Mucosa of rectum (tissue), 2 donors: ENCODE results near the gene P2RX7.
A peak's percentile ranks its signal among the peaks of the same experiment; 100 is the strongest.

Source experiments
- H3K27ac ChIP-seq, 2 donors: one replicate each; pipeline ENCODE4 v1.7.0; 2013; ENCODE audit warnings: inconsistent platforms in 2 of 2, low read depth in 2 of 2, low read length in 2 of 2
- H3K27me3 ChIP-seq, 2 donors: one replicate each; pipeline ENCODE4 v1.7.0; 2013; ENCODE audit warnings: low read length in 2 of 2; ENCODE audit not compliant: control insufficient read depth in 2 of 2, insufficient read depth in 2 of 2
- H3K36me3 ChIP-seq, 2 donors: one replicate each; pipeline ENCODE4 v1.7.0; 2013; ENCODE audit warnings: low read length in 2 of 2; ENCODE audit not compliant: control insufficient read depth in 2 of 2, insufficient read depth in 2 of 2
- H3K4me1 ChIP-seq, 2 donors: one replicate each; pipeline ENCODE4 v1.7.0; 2013; ENCODE audit warnings: low read length in 2 of 2, mild to moderate bottlenecking in 1 of 2; ENCODE audit not compliant: control insufficient read depth in 2 of 2, insufficient read depth in 2 of 2
- H3K4me3 ChIP-seq, 2 donors: one replicate each; pipeline ENCODE4 v1.7.0; 2013; ENCODE audit warnings: low read length in 2 of 2
- H3K9ac ChIP-seq, 2 donors: one replicate each; pipeline ENCODE4 v1.7.0; 2013; ENCODE audit warnings: low read length in 2 of 2, low read depth in 1 of 2, mild to moderate bottlenecking in 1 of 2
- H3K9me3 ChIP-seq, 2 donors: one replicate each; pipeline ENCODE4 v1.7.0; 2013; ENCODE audit warnings: low read length in 2 of 2; ENCODE audit not compliant: control insufficient read depth in 2 of 2
- donor health status: healthy.
- donor health status: Normal muscosa, but diverticular disease.

P2RX7 gene

GRCh38 chr12:121120989-121121755 lies 11.5 kb upstream of the P2RX7 start:
- Histone ChIP-seq H3K9me3 (no peaks in the 10 kb centered on the region), H3K27ac (no peak overlapping the region), H3K4me3 (no peak overlapping the region), H3K9ac (no peak overlapping the region), H3K27me3 (no peaks in the 10 kb centered on the region), H3K36me3 (no peaks in the 10 kb centered on the region), H3K4me1 (no peaks in the 10 kb centered on the region)

GRCh38 chr12:121121805-121122204 lies 10.9 kb upstream of the P2RX7 start:
- Histone ChIP-seq H3K4me1 (no peaks in the 10 kb centered on the region), H3K9ac (no peak overlapping the region), H3K4me3 (no peak overlapping the region), H3K27me3 (no peaks in the 10 kb centered on the region), H3K9me3 (no peaks in the 10 kb centered on the region), H3K36me3 (no peaks in the 10 kb centered on the region), H3K27ac (no peak overlapping the region)

- H3K4me1 ChIP-seq, result peaks cover 0 to 4% of the 10 kb centered on the region in 2 donors
- no peak overlapping the region for H3K4me3 ChIP-seq
- no peaks in the 10 kb centered on the region for H3K27me3 ChIP-seq
- H3K27ac ChIP-seq, result no peak overlapping the region
- no peaks in the 10 kb centered on the region for H3K9me3 ChIP-seq
- no peaks in the 10 kb centered on the region for H3K36me3 ChIP-seq
- H3K9ac ChIP-seq, result no peak overlapping the region
Observed at GRCh38 chr12:121123488-121123887, 9.2 kb upstream of the P2RX7 start.

- Histone ChIP-seq H3K4me3 (no peak overlapping the region), H3K4me1 (peaks cover 0 to 9% of the 10 kb centered on the region in 2 donors), H3K9me3 (no peaks in the 10 kb centered on the region), H3K27me3 (no peaks in the 10 kb centered on the region), H3K9ac (no peak overlapping the region), H3K36me3 (no peaks in the 10 kb centered on the region), H3K27ac (no peak overlapping the region)
Observed at GRCh38 chr12:121124402-121125109, 8.1 kb upstream of the P2RX7 start.

GRCh38 chr12:121127501-121127900 lies 5.2 kb upstream of the P2RX7 start:
- no peaks in the 10 kb centered on the region for H3K9me3 ChIP-seq
- H3K27me3 ChIP-seq, result no peaks in the 10 kb centered on the region
- H3K4me3 ChIP-seq, result no peak overlapping the region
- H3K36me3 ChIP-seq, result no peaks in the 10 kb centered on the region
- peaks cover 0 to 10% of the 10 kb centered on the region in 2 donors for H3K4me1 ChIP-seq
- H3K9ac ChIP-seq, result no peak overlapping the region
- no peak overlapping the region for H3K27ac ChIP-seq

- Histone ChIP-seq H3K27ac (peak overlapping the region; percentile 74 to 86), H3K27me3 (no peaks in the 10 kb centered on the region), H3K4me3 (peak overlapping the region; percentile 36 to 37), H3K9ac (peak overlapping the region; percentile 41 to 43), H3K9me3 (no peaks in the 10 kb centered on the region), H3K36me3 (no peaks in the 10 kb centered on the region), H3K4me1 (peaks cover 7 to 25% of the 10 kb centered on the region in 2 donors)
Observed at GRCh38 chr12:121128908-121129810, 3.5 kb upstream of the P2RX7 start.

GRCh38 chr12:121129811-121130147 lies 2.9 kb upstream of the P2RX7 start:
- Histone ChIP-seq H3K4me3 (peak overlapping the region in 1 of 2 donors; percentile 37), H3K4me1 (peaks cover 7 to 25% of the 10 kb centered on the region in 2 donors), H3K27ac (peak overlapping the region; percentile 74 to 86), H3K36me3 (no peaks in the 10 kb centered on the region), H3K27me3 (no peaks in the 10 kb centered on the region), H3K9me3 (no peaks in the 10 kb centered on the region), H3K9ac (peak overlapping the region in 1 of 2 donors; percentile 43)

- Histone ChIP-seq H3K27me3 (no peaks in the 10 kb centered on the region), H3K27ac (no peak overlapping the region), H3K9me3 (no peaks in the 10 kb centered on the region), H3K9ac (no peak overlapping the region), H3K4me3 (no peak overlapping the region), H3K36me3 (no peaks in the 10 kb centered on the region), H3K4me1 (peaks cover 7 to 25% of the 10 kb centered on the region in 2 donors)
Observed at GRCh38 chr12:121130866-121131373, 1.8 kb upstream of the P2RX7 start.

GRCh38 chr12:121131941-121132341 lies 735 bp upstream of the P2RX7 start:
- no peaks in the 10 kb centered on the region for H3K9me3 ChIP-seq
- no peak overlapping the region for H3K9ac ChIP-seq
- H3K4me1 ChIP-seq, result peaks cover 7 to 25% of the 10 kb centered on the region in 2 donors
- H3K4me3 ChIP-seq, result no peak overlapping the region
- no peaks in the 10 kb centered on the region for H3K27me3 ChIP-seq
- no peaks in the 10 kb centered on the region for H3K36me3 ChIP-seq
- H3K27ac ChIP-seq, result peak overlapping the region; percentile 33 to 72
